ENCODE measurements around the gene GEMIN5. TPM values are rescaled to one million over a fixed set of nuclear protein-coding genes. Genes with fewer than 3 reads are reported as not detected.

Gene GEMIN5
- total RNA-seq, 3 donors from 2014 or later: 14.4 to 23.2 (median 19.3) TPM

DNA sequence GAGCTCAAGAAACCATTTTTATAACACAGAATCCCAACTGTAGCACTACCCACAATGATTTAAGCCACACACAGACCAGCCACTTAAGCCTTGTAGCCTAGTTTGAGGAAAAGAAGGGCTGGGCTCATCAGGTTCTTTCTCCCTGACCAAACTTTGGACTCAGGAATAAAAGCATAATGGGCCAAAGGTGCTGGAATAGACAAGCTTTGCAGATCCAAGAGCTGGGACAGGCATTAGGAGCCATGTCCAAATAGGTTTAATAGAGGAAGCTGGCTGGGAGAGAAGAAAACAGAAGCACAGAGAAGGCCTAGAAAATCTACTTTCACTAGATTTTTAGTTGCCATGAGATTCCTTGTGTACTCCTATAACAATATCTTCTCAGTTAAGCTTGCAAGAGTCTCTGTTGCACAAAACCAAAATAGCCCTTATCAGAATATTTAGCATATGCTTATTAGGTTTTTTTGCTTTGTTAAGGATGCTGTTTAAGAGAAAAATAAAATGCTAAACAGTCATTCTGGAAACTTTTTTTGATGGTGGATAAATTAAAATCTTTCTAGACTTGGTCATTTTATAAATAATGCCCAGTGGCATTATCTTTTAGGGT, 41.3 kb downstream of the GEMIN5 start:
- TF ChIP-seq POLR2A (IDR thresholded peaks at IDR 0.05): no peak
- Histone ChIP-seq H3K9me3 (no peaks in the 10 kb centered on the region), H3K4me1 (no peaks in the 10 kb centered on the region), H3K27me3 (no peaks in the 10 kb centered on the region), H3K27ac (no peak overlapping the region), H3K36me3 (no peaks in the 10 kb centered on the region), H3K4me3 (no peak overlapping the region)
- DNase-seq (ENCODE audit: low spot score in 2 of 2): no peak
- intact Hi-C loops (cut with DNase I; ENCODE audit: low total_unique reads): no loop called here

GRCh38 chr5:154895606-154896561, 42.1 kb downstream of the GEMIN5 start:
- no peak for DNase-seq (ENCODE audit: low spot score in 2 of 2)
- Histone ChIP-seq H3K9me3 (no peaks in the 10 kb centered on the region), H3K4me1 (no peaks in the 10 kb centered on the region), H3K27me3 (no peaks in the 10 kb centered on the region), H3K27ac (no peak overlapping the region), H3K36me3 (no peaks in the 10 kb centered on the region), H3K4me3 (no peak overlapping the region)
- intact Hi-C loops (cut with DNase I; ENCODE audit: low total_unique reads): no loop called here
- TF ChIP-seq POLR2AphosphoS5 (IDR thresholded peaks at IDR 0.05): no peak
- TF ChIP-seq, protein P1, sequence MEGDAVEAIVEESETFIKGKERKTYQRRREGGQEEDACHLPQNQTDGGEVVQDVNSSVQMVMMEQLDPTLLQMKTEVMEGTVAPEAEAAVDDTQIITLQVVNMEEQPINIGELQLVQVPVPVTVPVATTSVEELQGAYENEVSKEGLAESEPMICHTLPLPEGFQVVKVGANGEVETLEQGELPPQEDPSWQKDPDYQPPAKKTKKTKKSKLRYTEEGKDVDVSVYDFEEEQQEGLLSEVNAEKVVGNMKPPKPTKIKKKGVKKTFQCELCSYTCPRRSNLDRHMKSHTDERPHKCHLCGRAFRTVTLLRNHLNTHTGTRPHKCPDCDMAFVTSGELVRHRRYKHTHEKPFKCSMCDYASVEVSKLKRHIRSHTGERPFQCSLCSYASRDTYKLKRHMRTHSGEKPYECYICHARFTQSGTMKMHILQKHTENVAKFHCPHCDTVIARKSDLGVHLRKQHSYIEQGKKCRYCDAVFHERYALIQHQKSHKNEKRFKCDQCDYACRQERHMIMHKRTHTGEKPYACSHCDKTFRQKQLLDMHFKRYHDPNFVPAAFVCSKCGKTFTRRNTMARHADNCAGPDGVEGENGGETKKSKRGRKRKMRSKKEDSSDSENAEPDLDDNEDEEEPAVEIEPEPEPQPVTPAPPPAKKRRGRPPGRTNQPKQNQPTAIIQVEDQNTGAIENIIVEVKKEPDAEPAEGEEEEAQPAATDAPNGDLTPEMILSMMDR (IDR thresholded peaks at IDR 0.05): no peak
- no peak for TF ChIP-seq POLR2A (IDR thresholded peaks at IDR 0.05)

GRCh38 chr5:154893381-154893780, 44.6 kb downstream of the GEMIN5 start:
- H3K27ac ChIP-seq: no peak overlapping the region
- no peaks in the 10 kb centered on the region for H3K4me1 ChIP-seq
- H3K36me3 ChIP-seq: peaks cover 12% of the 10 kb centered on the region
- no peak for DNase-seq (ENCODE audit: low spot score in 2 of 2)
- H3K9me3 ChIP-seq: no peaks in the 10 kb centered on the region
- intact Hi-C loops (cut with DNase I; ENCODE audit: low total_unique reads): no loop called here
- H3K27me3 ChIP-seq: no peaks in the 10 kb centered on the region
- TF ChIP-seq POLR2A (IDR thresholded peaks at IDR 0.05): no peak
- H3K4me3 ChIP-seq: no peak overlapping the region

GRCh38 chr5:154892369-154892771, 45.6 kb downstream of the GEMIN5 start:
- intact Hi-C loops (cut with DNase I; ENCODE audit: low total_unique reads): no loop called here
- Histone ChIP-seq H3K27me3 (no peaks in the 10 kb centered on the region), H3K4me3 (no peak overlapping the region), H3K36me3 (peaks cover 14% of the 10 kb centered on the region), H3K4me1 (no peaks in the 10 kb centered on the region), H3K27ac (no peak overlapping the region), H3K9me3 (peaks cover 0 to under 1% of the 10 kb centered on the region in 2 donors)
- no peak for DNase-seq (ENCODE audit: low spot score in 2 of 2)
- TF ChIP-seq POLR2A (IDR thresholded peaks at IDR 0.05): no peak
- TF ChIP-seq, protein P1 (IDR thresholded peaks at IDR 0.05): no peak
- no peak for TF ChIP-seq POLR2AphosphoS5 (IDR thresholded peaks at IDR 0.05)

GRCh38 chr5:154885439-154885838, 52.6 kb downstream of the GEMIN5 start:
- no peak overlapping the region for H3K4me3 ChIP-seq
- no peak overlapping the region for H3K27ac ChIP-seq
- intact Hi-C loops (cut with DNase I; ENCODE audit: low total_unique reads): no loop called here
- DNase-seq (ENCODE audit: low spot score in 2 of 2): no peak
- no peaks in the 10 kb centered on the region for H3K4me1 ChIP-seq
- peaks cover 14% of the 10 kb centered on the region for H3K36me3 ChIP-seq
- TF ChIP-seq, protein P1 (IDR thresholded peaks at IDR 0.05): no peak
- H3K9me3 ChIP-seq: peaks cover 17 to 26% of the 10 kb centered on the region in 2 donors
- H3K27me3 ChIP-seq: no peaks in the 10 kb centered on the region

DNA sequence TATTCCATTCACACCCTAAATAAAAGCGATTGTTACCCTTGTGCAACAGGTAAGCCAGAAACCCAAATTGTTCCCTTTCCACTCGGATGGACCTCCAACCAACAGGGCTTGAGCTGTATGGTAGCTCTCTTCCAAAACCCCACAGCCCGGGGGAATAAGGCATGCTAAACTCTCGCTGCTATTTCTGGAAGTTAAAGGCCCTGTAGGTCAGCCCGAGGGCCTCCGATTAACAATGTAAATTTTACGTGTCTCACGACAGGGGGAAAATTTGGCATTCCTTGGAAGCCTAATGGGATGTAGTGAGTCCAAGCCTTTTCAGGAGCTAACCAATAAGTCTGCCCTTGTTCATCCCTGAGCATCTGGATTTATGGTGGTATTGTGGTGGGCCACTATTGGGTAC, 53.6 kb downstream of the GEMIN5 start:
- no peak for DNase-seq (ENCODE audit: low spot score in 2 of 2)
- peaks cover 9% of the 10 kb centered on the region for H3K36me3 ChIP-seq
- H3K4me1 ChIP-seq: no peaks in the 10 kb centered on the region

More for the DNA sequence above, 53.6 kb downstream of the GEMIN5 start:
- intact Hi-C loops (cut with DNase I; ENCODE audit: low total_unique reads): no loop called here
- no peak overlapping the region for H3K4me3 ChIP-seq
- no peaks in the 10 kb centered on the region for H3K27me3 ChIP-seq
- peaks cover 17 to 26% of the 10 kb centered on the region in 2 donors for H3K9me3 ChIP-seq
- TF ChIP-seq POLR2AphosphoS5 (IDR thresholded peaks at IDR 0.05) (no peak), POLR2A (IDR thresholded peaks at IDR 0.05) (no peak)
- TF ChIP-seq, protein P1 (IDR thresholded peaks at IDR 0.05): no peak
- no peak overlapping the region for H3K27ac ChIP-seq
